Stimulated activated CD8-positive, alpha-beta memory T cell treated with anti-CD3 and anti-CD28 coated beads, Interleukin-15, amount 100 ng/mL, for 48 hours (primary cell): ENCODE results near the gene DIS3L2.

Source experiments
- DNase-seq, 2 donors: peaks; one replicate each; pipeline ENCODE4 v3.0.0-alpha.2; 2020; ENCODE audit warnings: low read depth in 2 of 2

DIS3L2 gene

GRCh38 chr2:232385660-232386489 lies 424.4 kb downstream of the DIS3L2 start:
- no peak for DNase-seq

DNA sequence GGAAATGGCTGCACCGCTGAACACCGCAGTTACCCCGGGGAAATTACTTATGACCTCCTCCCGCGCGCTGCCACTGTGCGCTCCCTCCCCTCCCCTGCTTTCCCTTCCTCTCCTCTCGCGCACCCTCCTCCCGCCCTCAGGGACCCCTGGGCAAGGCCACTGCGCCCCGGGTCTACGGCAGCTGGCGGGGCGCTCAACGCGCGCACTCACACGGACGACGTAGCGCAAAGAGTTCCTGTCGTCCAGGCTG lies 424.9 kb downstream of the DIS3L2 start:
- no peak for DNase-seq
